K562 (cell line): Measurements from ENCODE around the gene ST6GALNAC6. TPM values are rescaled to one million over a fixed set of nuclear protein-coding genes. Genes with fewer than 3 reads are reported as not detected.

Source experiments
- BCOR ChIP-seq: fragments of 450-650 bp; IDR thresholded peaks from 2 replicates; pipeline ENCODE4 v1.6.1; 2016
- BHLHE40 ChIP-seq: IDR thresholded peaks from 2 replicates; pipeline ENCODE4 v1.6.1; 2011; ENCODE audit warnings: low read length, improper control_type of control experiment
- EZH2 ChIP-seq: IDR thresholded peaks from 2 replicates; pipeline ENCODE4 v1.6.1; 2012; ENCODE audit warnings: low read depth, mild to moderate bottlenecking, inconsistent platforms, low read length, borderline replicate concordance
- FOS ChIP-seq: IDR thresholded peaks from 3 replicates; pipeline ENCODE4 v1.6.1; 2011; ENCODE audit not compliant: insufficient read length; ENCODE audit errors: extremely low read depth
- HLTF ChIP-seq: fragments of 450-650 bp; IDR thresholded peaks from 2 replicates; pipeline ENCODE4 v1.6.1; 2016
- HNRNPL ChIP-seq: fragments of 200-400 bp; formaldehyde crosslinking; IDR thresholded peaks from 2 replicates; pipeline ENCODE4 v1.6.1; 2017; ENCODE audit warnings: low read depth, mild to moderate bottlenecking, low read length
- MAFK ChIP-seq: IDR thresholded peaks from 2 replicates; pipeline ENCODE4 v1.6.1; 2011; ENCODE audit warnings: low read length, improper control_type of control experiment
- NR3C1 ChIP-seq: sonication (generic); formaldehyde crosslinking; IDR thresholded peaks from 2 replicates; pipeline ENCODE4 v1.8.1; 2022; ENCODE audit warnings: missing genetic modification reagents
- PCBP2 ChIP-seq: fragments of 200-400 bp; formaldehyde crosslinking; IDR thresholded peaks from 2 replicates; pipeline ENCODE4 v1.6.1; 2018; ENCODE audit warnings: low read length, low read depth, mild to moderate bottlenecking, moderate library complexity; ENCODE audit not compliant: poor library complexity, severe bottlenecking
- SMARCA5 ChIP-seq: fragments of 450-650 bp; IDR thresholded peaks from 2 replicates; pipeline ENCODE4 v1.6.1; 2016
- TCFL5 ChIP-seq: fragments of 250-450 bp; sonication (Bioruptor Pico); conservative IDR thresholded peaks from 2 replicates; pipeline ENCODE4 v1.6.1; 2021; ENCODE audit warnings: mild to moderate bottlenecking, moderate library complexity, matching md5 sums
- TRIM24 ChIP-seq, 2 experiments: fragments of 450-650 bp; IDR thresholded peaks; 2 replicates each; pipeline ENCODE4 v1.6.1; 2016
- ZBTB1 ChIP-seq: sonication (generic); formaldehyde crosslinking; IDR thresholded peaks from 2 replicates; pipeline ENCODE4 v1.8.1; 2023; ENCODE audit warnings: missing genetic modification reagents, low read depth, mild to moderate bottlenecking, borderline replicate concordance
- ZKSCAN8 ChIP-seq: fragments of 200-800 bp; sonication (Bioruptor generic); IDR thresholded peaks from 2 replicates; pipeline ENCODE4 v1.6.1; 2016; ENCODE audit warnings: missing genetic modification characterization, missing compliant biosample characterization
- ZNF282 ChIP-seq: sonication (generic); formaldehyde crosslinking; IDR thresholded peaks from 2 replicates; pipeline ENCODE4 v1.8.1; 2023; ENCODE audit warnings: missing genetic modification reagents
- polyA plus RNA-seq, 8 experiments: library from polyadenylated mRNA; depleted of rRNA in 4 of 8; stranded (reverse) in 5 of 8; unstranded in 3 of 8; fragments of >200 nt; fragmentation: Nextera tagmentation in 2 of 8; fragmentation: Illumina TruSeq in 1 of 8; extraction: Ambion mirVana in 2 of 8; extraction: Trizol in 1 of 8; gene quantifications; 2 replicates each; pipeline versions ENCODE4 v1.2.1 to v1.2.3, GENCODE V29; 2011 to 2014; ENCODE audit warnings: inconsistent platforms in 1 of 8, missing spikeins in 1 of 8
- total RNA-seq, 7 experiments: library from RNA; depleted of rRNA in 6 of 7; stranded (reverse); fragments of >200 nt in 6 of 7; fragmentation: Illumina TruSeq in 2 of 7; extraction: Trizol in 2 of 7; gene quantifications; 2 replicates each; pipeline versions ENCODE4 v1.2.1 to v1.2.3, GENCODE V29; 2011 to 2021; ENCODE audit warnings: low replicate concordance in 1 of 7
- TF ChIP-seq, protein P1 (sequence below): fragments of 250-450 bp; sonication (Bioruptor Pico); IDR thresholded peaks from 2 replicates; pipeline ENCODE4 v1.8.0; 2021; ENCODE audit warnings: moderate library complexity, mild to moderate bottlenecking, inconsistent platforms
- TF ChIP-seq, protein P2 (sequence below), 2 experiments: fragments of 450-650 bp in 1 of 2; sonication (generic) in 1 of 2; formaldehyde crosslinking; conservative IDR thresholded peaks; 2 replicates each; pipeline versions ENCODE4 v1.4.0 to v1.8.1; 2020 to 2022; ENCODE audit warnings: mild to moderate bottlenecking in 1 of 2, missing genetic modification reagents in 1 of 2
- TF ChIP-seq, protein P3 (sequence below): fragments of 200-800 bp; sonication (Bioruptor generic); IDR thresholded peaks from 2 replicates; pipeline ENCODE4 v1.6.1; 2017; ENCODE audit warnings: missing genetic modification characterization, missing compliant biosample characterization
- TF ChIP-seq, protein P4 (sequence below): fragments of 450-650 bp; conservative IDR thresholded peaks from 2 replicates; pipeline ENCODE4 v1.6.1; 2016; ENCODE audit warnings: missing genetic modification characterization, low read depth, mild to moderate bottlenecking, control low read depth, missing compliant biosample characterization
- TF ChIP-seq, protein P5 (sequence below): fragments of 250-450 bp; sonication (Bioruptor Pico); IDR thresholded peaks from 2 replicates; pipeline ENCODE4 v1.4.0; 2020; ENCODE audit warnings: borderline replicate concordance

ST6GALNAC6 gene
- total and polyA plus RNA-seq, 9 of the 15 experiments (the other 6 are each of a cell fraction or from before 2014, with no cell fraction given) = 0.13 to 23.0 (median 14.5) TPM

DNA sequence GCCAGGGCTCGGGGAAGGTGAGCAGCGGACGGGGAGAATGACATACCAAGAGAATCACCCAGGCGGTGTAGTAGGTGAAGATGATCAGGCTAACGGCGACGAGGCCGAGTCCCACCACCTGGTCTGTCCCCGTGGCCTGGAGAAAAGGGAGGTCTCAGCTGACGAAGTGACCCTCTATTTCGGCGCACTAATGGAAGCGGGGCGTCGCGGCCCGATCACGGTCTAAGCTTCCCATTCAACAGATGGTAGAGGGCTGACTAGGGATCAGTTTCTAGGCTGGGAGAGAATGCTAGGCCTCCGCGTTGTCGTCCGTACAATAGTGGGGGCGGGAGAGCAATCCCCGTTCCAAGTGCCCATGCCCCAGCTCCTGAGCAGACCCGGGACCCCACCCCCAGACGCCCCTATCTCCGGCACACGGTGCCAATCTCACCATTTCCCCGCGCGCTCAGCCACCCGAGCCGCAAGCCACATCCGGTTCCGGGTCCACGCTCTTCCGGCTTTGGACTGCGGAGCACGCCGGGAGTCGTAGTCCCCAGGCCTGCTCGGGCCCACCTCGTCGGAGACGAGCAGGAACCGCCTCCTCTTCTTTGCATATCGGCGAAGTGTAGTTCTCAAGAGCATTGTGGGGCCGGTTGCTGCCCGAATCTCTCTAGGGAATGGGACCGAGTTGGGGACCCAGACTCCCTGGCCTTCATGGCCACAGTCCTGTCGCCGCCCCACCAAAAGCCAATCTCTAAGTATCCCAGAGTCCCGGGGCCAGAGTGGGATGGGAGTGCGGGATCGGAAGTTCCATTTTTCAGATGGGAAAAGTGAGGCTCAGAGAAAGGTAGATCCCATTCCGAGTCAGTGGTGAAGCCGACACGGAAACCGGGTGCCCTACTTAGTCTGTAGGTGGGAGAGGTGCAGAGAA, 38.2 kb upstream of the ST6GALNAC6 start, which contains the start of gene DPM2 (continued):
- TF ChIP-seq EZH2 (no peak), TCFL5 (CRISPR knock-in tag) (no peak), HLTF (no peak), HNRNPL (no peak), BCOR (peak; percentile 99), BHLHE40 (peak; percentile 48), ZNF282 (CRISPR knock-in tag) (no peak), ZBTB1 (CRISPR knock-in tag) (no peak), FOS (no peak), PCBP2 (no peak), SMARCA5 (peak; percentile 87), ZKSCAN8 (CRISPR knock-in tag) (no peak), TRIM24 (IDR thresholded peaks at IDR 0.05) (no peak), MAFK (no peak), NR3C1 (no peak)
- TF ChIP-seq, protein P1, sequence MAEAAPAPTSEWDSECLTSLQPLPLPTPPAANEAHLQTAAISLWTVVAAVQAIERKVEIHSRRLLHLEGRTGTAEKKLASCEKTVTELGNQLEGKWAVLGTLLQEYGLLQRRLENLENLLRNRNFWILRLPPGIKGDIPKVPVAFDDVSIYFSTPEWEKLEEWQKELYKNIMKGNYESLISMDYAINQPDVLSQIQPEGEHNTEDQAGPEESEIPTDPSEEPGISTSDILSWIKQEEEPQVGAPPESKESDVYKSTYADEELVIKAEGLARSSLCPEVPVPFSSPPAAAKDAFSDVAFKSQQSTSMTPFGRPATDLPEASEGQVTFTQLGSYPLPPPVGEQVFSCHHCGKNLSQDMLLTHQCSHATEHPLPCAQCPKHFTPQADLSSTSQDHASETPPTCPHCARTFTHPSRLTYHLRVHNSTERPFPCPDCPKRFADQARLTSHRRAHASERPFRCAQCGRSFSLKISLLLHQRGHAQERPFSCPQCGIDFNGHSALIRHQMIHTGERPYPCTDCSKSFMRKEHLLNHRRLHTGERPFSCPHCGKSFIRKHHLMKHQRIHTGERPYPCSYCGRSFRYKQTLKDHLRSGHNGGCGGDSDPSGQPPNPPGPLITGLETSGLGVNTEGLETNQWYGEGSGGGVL (CRISPR knock-in tag) = no peak
- TF ChIP-seq, protein P2, sequence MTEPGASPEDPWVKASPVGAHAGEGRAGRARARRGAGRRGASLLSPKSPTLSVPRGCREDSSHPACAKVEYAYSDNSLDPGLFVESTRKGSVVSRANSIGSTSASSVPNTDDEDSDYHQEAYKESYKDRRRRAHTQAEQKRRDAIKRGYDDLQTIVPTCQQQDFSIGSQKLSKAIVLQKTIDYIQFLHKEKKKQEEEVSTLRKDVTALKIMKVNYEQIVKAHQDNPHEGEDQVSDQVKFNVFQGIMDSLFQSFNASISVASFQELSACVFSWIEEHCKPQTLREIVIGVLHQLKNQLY (CRISPR knock-in tag; conservative IDR thresholded peaks at IDR 0.05) = no peak
- TF ChIP-seq, protein P3, sequence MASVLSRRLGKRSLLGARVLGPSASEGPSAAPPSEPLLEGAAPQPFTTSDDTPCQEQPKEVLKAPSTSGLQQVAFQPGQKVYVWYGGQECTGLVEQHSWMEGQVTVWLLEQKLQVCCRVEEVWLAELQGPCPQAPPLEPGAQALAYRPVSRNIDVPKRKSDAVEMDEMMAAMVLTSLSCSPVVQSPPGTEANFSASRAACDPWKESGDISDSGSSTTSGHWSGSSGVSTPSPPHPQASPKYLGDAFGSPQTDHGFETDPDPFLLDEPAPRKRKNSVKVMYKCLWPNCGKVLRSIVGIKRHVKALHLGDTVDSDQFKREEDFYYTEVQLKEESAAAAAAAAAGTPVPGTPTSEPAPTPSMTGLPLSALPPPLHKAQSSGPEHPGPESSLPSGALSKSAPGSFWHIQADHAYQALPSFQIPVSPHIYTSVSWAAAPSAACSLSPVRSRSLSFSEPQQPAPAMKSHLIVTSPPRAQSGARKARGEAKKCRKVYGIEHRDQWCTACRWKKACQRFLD (CRISPR knock-in tag) = peak; percentile 75; the same call in 1 of the 2 replicates
- TF ChIP-seq, protein P4, sequence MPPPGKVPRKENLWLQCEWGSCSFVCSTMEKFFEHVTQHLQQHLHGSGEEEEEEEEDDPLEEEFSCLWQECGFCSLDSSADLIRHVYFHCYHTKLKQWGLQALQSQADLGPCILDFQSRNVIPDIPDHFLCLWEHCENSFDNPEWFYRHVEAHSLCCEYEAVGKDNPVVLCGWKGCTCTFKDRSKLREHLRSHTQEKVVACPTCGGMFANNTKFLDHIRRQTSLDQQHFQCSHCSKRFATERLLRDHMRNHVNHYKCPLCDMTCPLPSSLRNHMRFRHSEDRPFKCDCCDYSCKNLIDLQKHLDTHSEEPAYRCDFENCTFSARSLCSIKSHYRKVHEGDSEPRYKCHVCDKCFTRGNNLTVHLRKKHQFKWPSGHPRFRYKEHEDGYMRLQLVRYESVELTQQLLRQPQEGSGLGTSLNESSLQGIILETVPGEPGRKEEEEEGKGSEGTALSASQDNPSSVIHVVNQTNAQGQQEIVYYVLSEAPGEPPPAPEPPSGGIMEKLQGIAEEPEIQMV (tag) = no peak
- TF ChIP-seq, protein P5, sequence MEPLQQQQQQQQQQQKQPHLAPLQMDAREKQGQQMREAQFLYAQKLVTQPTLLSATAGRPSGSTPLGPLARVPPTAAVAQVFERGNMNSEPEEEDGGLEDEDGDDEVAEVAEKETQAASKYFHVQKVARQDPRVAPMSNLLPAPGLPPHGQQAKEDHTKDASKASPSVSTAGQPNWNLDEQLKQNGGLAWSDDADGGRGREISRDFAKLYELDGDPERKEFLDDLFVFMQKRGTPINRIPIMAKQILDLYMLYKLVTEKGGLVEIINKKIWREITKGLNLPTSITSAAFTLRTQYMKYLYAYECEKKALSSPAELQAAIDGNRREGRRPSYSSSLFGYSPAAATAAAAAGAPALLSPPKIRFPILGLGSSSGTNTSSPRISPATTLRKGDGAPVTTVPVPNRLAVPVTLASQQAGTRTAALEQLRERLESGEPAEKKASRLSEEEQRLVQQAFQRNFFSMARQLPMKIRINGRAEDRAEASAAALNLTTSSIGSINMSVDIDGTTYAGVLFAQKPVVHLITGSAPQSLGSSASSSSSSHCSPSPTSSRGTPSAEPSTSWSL (CRISPR knock-in tag) = no peak
